ENCODE results near the gene HSPBAP1.

DNA sequence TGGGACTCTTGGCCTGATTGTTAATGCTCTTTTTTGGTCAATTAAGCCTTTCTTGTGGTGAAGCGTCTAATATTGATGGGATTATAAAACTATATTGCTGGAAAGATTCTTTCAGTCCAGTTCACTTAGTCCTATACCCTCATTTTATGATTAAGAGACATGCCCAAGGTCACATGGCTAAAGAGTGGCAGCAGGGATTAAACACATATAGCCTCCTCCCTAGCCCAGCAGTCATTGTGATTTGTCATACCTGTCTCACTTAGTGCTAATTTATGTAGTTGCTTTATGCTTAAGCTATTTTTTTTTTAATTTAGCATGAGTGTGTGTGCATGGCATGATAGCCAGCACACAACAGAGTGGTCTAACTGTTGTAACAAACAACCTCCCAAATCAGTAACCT, 103.5 kb downstream of the HSPBAP1 start:
- TF ChIP-seq, protein P1, sequence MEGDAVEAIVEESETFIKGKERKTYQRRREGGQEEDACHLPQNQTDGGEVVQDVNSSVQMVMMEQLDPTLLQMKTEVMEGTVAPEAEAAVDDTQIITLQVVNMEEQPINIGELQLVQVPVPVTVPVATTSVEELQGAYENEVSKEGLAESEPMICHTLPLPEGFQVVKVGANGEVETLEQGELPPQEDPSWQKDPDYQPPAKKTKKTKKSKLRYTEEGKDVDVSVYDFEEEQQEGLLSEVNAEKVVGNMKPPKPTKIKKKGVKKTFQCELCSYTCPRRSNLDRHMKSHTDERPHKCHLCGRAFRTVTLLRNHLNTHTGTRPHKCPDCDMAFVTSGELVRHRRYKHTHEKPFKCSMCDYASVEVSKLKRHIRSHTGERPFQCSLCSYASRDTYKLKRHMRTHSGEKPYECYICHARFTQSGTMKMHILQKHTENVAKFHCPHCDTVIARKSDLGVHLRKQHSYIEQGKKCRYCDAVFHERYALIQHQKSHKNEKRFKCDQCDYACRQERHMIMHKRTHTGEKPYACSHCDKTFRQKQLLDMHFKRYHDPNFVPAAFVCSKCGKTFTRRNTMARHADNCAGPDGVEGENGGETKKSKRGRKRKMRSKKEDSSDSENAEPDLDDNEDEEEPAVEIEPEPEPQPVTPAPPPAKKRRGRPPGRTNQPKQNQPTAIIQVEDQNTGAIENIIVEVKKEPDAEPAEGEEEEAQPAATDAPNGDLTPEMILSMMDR (conservative IDR thresholded peaks at IDR 0.05; ENCODE audit: low read length): no peak
- TF ChIP-seq EZH2phosphoT487 (IDR thresholded peaks at IDR 0.05; ENCODE audit: borderline replicate concordance): no peak
